Raji (cell line): ENCODE results near the gene VWA1.
A peak's percentile ranks its signal among the peaks of the same experiment; 100 is the strongest.

Experiments used
- POLR2A ChIP-seq: IDR thresholded peaks from 2 replicates; pipeline ENCODE4 v1.6.1; 2011; ENCODE audit warnings: low read depth, low read length, control low read depth; ENCODE audit not compliant: insufficient read depth

VWA1 gene

GRCh38 chr1:1400576-1401456, 34.7 kb upstream of the VWA1 start:
- TF ChIP-seq POLR2A, result peak; percentile 35

- TF ChIP-seq POLR2A, result peak; percentile 36; the same call in 1 of the 2 replicates
Observed at GRCh38 chr1:1401457-1402010, 34.0 kb upstream of the VWA1 start.

- peak; percentile 31 for TF ChIP-seq POLR2A
Observed at GRCh38 chr1:1402072-1402900, 33.2 kb upstream of the VWA1 start.

- TF ChIP-seq POLR2A, result 0 out of 2 replicates have a peak, but pooled peaks have one; percentile 4
Observed at GRCh38 chr1:1403653-1404052, 31.8 kb upstream of the VWA1 start.

GRCh38 chr1:1406101-1406820, 29.2 kb upstream of the VWA1 start:
- TF ChIP-seq POLR2A, result no peak

GRCh38 chr1:1406821-1407635, 28.5 kb upstream of the VWA1 start, which contains the start of gene MRPL20:
Gene MRPL20 (minus strand): TSS chr1:1407293. CDS start chr1:1407217, 76 bp downstream.
- peak; percentile 99 for TF ChIP-seq POLR2A

- TF ChIP-seq POLR2A, result no peak
Observed at GRCh38 chr1:1407636-1408318, 27.7 kb upstream of the VWA1 start.

- no peak for TF ChIP-seq POLR2A
Observed at GRCh38 chr1:1411626-1412025, 23.9 kb upstream of the VWA1 start.

GRCh38 chr1:1415751-1416150, 19.7 kb upstream of the VWA1 start:
- TF ChIP-seq POLR2A, result no peak

GRCh38 chr1:1418464-1419362, 16.8 kb upstream of the VWA1 start:
- TF ChIP-seq POLR2A, result no peak

GRCh38 chr1:1419363-1419812, 16.1 kb upstream of the VWA1 start:
- no peak for TF ChIP-seq POLR2A
